GM23338 (cell line): ENCODE measurements around the gene U2AF1L4. TPM values are rescaled to one million over a fixed set of nuclear protein-coding genes. Genes with fewer than 3 reads are reported as not detected.

ENCODE experiments used
- ATAC-seq: fragments of 200-7000 bp; cut with Tn5 transposase; 3 replicates; pipeline ENCODE4 v1.9.1; 2020
- DNase-seq: peaks from one replicate; pipeline ENCODE4 v3.0.0-alpha.2; 2015; ENCODE audit warnings: low spot score
- H2AFZ ChIP-seq: fragments of 200-600 bp; sonication (generic); 2 replicates; pipeline ENCODE4 v1.8.0; 2016; ENCODE audit warnings: antibody characterized with exemption, mild to moderate bottlenecking, moderate library complexity
- H3F3A ChIP-seq: fragments of 200-600 bp; sonication (generic); replicated peaks from 2 replicates; pipeline ENCODE4 v1.8.0; 2017; ENCODE audit warnings: antibody characterized with exemption, mixed run types, low read depth
- H3K27ac ChIP-seq: fragments of 200-600 bp; sonication (generic); 2 replicates; pipeline ENCODE4 v1.6.1; 2016; ENCODE audit warnings: low read depth
- H3K27me3 ChIP-seq: fragments of 200-600 bp; sonication (generic); 2 replicates; pipeline ENCODE4 v1.8.0; 2016; ENCODE audit warnings: mild to moderate bottlenecking, mixed run types, moderate library complexity; ENCODE audit not compliant: insufficient read depth
- H3K36me3 ChIP-seq: fragments of 200-600 bp; sonication (generic); 2 replicates; pipeline ENCODE4 v1.8.0; 2016; ENCODE audit warnings: mild to moderate bottlenecking; ENCODE audit not compliant: insufficient read depth
- H3K4me1 ChIP-seq: fragments of 200-600 bp; sonication (generic); 2 replicates; pipeline ENCODE4 v1.8.0; 2016; ENCODE audit warnings: mild to moderate bottlenecking, moderate library complexity; ENCODE audit not compliant: insufficient read depth
- H3K4me2 ChIP-seq: fragments of 200-600 bp; sonication (generic); 2 replicates; pipeline ENCODE4 v1.7.1; 2017; ENCODE audit warnings: mixed run types
- H3K4me3 ChIP-seq: fragments of 200-600 bp; sonication (generic); 2 replicates; pipeline ENCODE4 v1.6.1; 2016; ENCODE audit warnings: mixed run types
- H3K79me2 ChIP-seq: fragments of 200-600 bp; sonication (generic); replicated peaks from 2 replicates; pipeline ENCODE4 v1.8.0; 2017; ENCODE audit warnings: mild to moderate bottlenecking; ENCODE audit not compliant: insufficient read depth
- H3K9me2 ChIP-seq: fragments of 200-600 bp; sonication (generic); 2 replicates; pipeline ENCODE4 v1.8.0; 2017; ENCODE audit not compliant: insufficient read depth
- H4K20me1 ChIP-seq: fragments of 200-600 bp; sonication (generic); replicated peaks from 2 replicates; pipeline ENCODE4 v1.8.0; 2017; ENCODE audit warnings: mild to moderate bottlenecking; ENCODE audit not compliant: insufficient read depth
- H3K27ac Mint-ChIP-seq: 2 replicates; pipeline ENCODE4 v1.8.0; 2020; ENCODE audit warnings: inconsistent platforms, mild to moderate bottlenecking, moderate library complexity, mixed read lengths
- H3K27me3 Mint-ChIP-seq: 3 replicates; pipeline ENCODE4 v1.8.0; 2022; ENCODE audit warnings: low read depth, mild to moderate bottlenecking, moderate library complexity, mixed read lengths, inconsistent platforms; ENCODE audit not compliant: insufficient read depth, poor library complexity
- H3K36me3 Mint-ChIP-seq: 3 replicates; pipeline ENCODE4 v1.8.0; 2021; ENCODE audit warnings: low read depth, mild to moderate bottlenecking, inconsistent platforms, moderate library complexity, mixed read lengths
- H3K4me1 Mint-ChIP-seq: 3 replicates; pipeline ENCODE4 v1.8.0; 2020; ENCODE audit warnings: mild to moderate bottlenecking, inconsistent platforms, mixed read lengths
- H3K4me3 Mint-ChIP-seq: 3 replicates; pipeline ENCODE4 v1.8.0; 2021; ENCODE audit warnings: moderate library complexity, mild to moderate bottlenecking, inconsistent platforms, mixed read lengths
- H3K9me3 Mint-ChIP-seq: 3 replicates; pipeline ENCODE4 v1.8.0; 2020; ENCODE audit warnings: moderate library complexity, mild to moderate bottlenecking, inconsistent platforms, mixed read lengths
- CREB1 ChIP-seq: fragments of 250-450 bp; sonication (Bioruptor Pico); IDR thresholded peaks from 2 replicates; pipeline ENCODE4 v1.5.0; 2020; ENCODE audit warnings: low read depth, mild to moderate bottlenecking, moderate library complexity
- JUNB ChIP-seq: IDR thresholded peaks from one replicate; pipeline ENCODE4 v1.6.1; 2016; ENCODE audit warnings: antibody characterized with exemption; ENCODE audit not compliant: unreplicated experiment
- POLR2AphosphoS5 ChIP-seq: IDR thresholded peaks from 2 replicates; pipeline ENCODE4 v1.6.1; 2016; ENCODE audit warnings: antibody characterized with exemption, low read depth
- STAT1 ChIP-seq: IDR thresholded peaks from one replicate; pipeline ENCODE4 v1.6.1; 2016; ENCODE audit warnings: antibody characterized with exemption; ENCODE audit not compliant: unreplicated experiment
- ZNF331 ChIP-seq: fragments of 250-450 bp; sonication (Bioruptor Pico); IDR thresholded peaks from 2 replicates; pipeline ENCODE4 v1.5.0; 2020; ENCODE audit warnings: low read depth, mild to moderate bottlenecking, moderate library complexity
- polyA plus RNA-seq: library from polyadenylated mRNA; unstranded; fragments of >200 nt; fragmentation: Nextera tagmentation; extraction: Ambion mirVana; gene quantifications from 2 replicates; pipeline ENCODE4 v1.2.1, GENCODE V29; 2016
- total RNA-seq: library from RNA; depleted of rRNA; stranded (reverse); fragments of >200 nt; shearing (Covaris generic); gene quantifications from 2 replicates; pipeline ENCODE4 v1.2.3, GENCODE V29; 2014
- TF ChIP-seq, protein P1 (sequence below): fragments of 250-450 bp; sonication (Bioruptor Pico); IDR thresholded peaks from 2 replicates; pipeline ENCODE4 v1.5.0; 2020; ENCODE audit warnings: mild to moderate bottlenecking, moderate library complexity
- TF ChIP-seq, protein P2 (sequence below), 2 experiments: fragments of 200-600 bp in 1 of 2; sonication (generic) in 1 of 2; conservative IDR thresholded peaks; 2 replicates each; pipeline versions ENCODE4 v1.5.1 to v1.6.1; 2016 to 2017; ENCODE audit warnings: antibody characterized with exemption in 2 of 2, low read depth in 2 of 2, mild to moderate bottlenecking in 2 of 2, moderate library complexity in 1 of 2

The U2AF1L4 gene
- total and polyA plus RNA-seq, 2 experiments from 2014 or later, result 13.1 to 23.7 TPM

DNA sequence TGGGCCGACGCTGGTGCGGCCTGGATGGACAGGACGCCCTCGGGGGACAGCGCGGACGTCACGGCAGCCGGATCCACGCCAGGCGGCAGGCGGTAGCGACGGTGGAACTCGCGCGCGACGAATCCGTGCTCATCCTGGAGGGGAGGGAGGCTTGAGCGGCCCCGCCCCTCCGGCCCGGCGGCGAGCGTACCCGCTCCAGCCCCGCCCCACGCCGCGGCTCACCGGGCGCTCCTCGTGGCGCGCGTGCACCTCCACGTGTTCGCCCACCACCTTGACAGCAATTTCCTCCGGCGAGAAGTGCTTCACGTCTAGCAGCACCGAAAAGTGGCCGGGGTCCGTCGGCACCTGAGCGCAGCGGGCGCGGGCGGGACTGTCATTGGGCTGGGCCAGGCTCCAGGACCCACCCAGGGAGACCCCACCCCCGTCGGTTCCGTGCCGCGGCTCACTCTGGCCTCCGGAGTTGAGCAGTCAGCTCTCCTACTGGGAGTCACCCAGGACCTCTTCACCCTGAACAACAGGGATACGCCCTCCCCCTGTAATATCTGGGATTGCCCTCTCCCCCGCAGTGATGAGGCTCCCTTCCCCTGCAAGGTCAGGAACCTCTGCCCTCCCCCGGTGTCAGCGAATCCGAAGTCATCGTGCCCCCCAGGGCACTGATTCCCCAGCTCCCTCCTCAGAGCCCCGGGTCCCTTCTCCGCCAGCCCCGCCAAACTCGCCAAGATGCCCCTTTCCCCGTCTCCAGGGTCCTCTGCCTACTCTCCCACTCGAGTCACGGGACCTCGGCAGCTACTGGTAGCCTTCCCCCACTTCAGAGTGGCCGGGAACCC, 10.5 kb upstream of the U2AF1L4 start (continued):
- TF ChIP-seq, protein P1, sequence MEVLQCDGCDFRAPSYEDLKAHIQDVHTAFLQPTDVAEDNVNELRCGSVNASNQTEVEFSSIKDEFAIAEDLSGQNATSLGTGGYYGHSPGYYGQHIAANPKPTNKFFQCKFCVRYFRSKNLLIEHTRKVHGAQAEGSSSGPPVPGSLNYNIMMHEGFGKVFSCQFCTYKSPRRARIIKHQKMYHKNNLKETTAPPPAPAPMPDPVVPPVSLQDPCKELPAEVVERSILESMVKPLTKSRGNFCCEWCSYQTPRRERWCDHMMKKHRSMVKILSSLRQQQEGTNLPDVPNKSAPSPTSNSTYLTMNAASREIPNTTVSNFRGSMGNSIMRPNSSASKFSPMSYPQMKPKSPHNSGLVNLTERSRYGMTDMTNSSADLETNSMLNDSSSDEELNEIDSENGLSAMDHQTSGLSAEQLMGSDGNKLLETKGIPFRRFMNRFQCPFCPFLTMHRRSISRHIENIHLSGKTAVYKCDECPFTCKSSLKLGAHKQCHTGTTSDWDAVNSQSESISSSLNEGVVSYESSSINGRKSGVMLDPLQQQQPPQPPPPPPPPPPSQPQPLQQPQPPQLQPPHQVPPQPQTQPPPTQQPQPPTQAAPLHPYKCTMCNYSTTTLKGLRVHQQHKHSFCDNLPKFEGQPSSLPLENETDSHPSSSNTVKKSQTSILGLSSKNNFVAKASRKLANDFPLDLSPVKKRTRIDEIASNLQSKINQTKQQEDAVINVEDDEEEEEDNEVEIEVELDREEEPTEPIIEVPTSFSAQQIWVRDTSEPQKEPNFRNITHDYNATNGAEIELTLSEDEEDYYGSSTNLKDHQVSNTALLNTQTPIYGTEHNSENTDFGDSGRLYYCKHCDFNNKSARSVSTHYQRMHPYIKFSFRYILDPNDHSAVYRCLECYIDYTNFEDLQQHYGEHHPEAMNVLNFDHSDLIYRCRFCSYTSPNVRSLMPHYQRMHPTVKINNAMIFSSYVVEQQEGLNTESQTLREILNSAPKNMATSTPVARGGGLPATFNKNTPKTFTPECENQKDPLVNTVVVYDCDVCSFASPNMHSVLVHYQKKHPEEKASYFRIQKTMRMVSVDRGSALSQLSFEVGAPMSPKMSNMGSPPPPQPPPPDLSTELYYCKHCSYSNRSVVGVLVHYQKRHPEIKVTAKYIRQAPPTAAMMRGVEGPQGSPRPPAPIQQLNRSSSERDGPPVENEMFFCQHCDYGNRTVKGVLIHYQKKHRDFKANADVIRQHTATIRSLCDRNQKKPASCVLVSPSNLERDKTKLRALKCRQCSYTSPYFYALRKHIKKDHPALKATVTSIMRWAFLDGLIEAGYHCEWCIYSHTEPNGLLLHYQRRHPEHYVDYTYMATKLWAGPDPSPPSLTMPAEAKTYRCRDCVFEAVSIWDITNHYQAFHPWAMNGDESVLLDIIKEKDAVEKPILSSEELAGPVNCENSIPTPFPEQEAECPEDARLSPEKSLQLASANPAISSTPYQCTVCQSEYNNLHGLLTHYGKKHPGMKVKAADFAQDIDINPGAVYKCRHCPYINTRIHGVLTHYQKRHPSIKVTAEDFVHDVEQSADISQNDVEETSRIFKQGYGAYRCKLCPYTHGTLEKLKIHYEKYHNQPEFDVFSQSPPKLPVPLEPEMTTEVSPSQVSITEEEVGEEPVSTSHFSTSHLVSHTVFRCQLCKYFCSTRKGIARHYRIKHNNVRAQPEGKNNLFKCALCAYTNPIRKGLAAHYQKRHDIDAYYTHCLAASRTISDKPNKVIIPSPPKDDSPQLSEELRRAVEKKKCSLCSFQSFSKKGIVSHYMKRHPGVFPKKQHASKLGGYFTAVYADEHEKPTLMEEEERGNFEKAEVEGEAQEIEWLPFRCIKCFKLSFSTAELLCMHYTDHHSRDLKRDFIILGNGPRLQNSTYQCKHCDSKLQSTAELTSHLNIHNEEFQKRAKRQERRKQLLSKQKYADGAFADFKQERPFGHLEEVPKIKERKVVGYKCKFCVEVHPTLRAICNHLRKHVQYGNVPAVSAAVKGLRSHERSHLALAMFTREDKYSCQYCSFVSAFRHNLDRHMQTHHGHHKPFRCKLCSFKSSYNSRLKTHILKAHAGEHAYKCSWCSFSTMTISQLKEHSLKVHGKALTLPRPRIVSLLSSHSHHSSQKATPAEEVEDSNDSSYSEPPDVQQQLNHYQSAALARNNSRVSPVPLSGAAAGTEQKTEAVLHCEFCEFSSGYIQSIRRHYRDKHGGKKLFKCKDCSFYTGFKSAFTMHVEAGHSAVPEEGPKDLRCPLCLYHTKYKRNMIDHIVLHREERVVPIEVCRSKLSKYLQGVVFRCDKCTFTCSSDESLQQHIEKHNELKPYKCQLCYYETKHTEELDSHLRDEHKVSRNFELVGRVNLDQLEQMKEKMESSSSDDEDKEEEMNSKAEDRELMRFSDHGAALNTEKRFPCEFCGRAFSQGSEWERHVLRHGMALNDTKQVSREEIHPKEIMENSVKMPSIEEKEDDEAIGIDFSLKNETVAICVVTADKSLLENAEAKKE (CRISPR knock-in tag), result no peak
- no peak for TF ChIP-seq JUNB
- TF ChIP-seq CREB1 (CRISPR knock-in tag), result no peak

DNA sequence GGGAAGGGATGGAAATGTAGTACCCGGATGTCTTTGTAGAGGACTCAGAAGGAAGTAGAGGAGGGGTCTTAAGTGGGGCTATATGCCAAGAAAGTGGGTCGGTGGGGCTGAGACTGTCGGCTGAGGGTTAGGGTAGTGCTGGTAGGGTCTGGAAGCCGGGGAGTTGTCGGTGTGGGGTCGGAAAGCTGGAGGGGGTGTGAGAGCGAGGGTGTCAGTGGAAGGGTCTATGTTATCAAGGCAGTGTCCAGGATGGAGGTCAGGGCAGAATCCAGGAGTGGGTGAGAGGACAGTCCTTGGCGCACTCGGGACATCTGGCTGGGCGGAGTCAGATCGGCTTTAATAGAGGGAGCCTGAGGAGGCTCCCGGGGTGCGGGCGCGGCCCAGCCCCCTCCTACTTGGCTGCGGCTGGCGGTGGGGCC, 9.9 kb upstream of the U2AF1L4 start:
- Histone ChIP-seq H3K36me3 (0 out of 2 replicates have a peak, but pooled peaks cover under 1% of the 10 kb centered on the region), H3K27ac (no peak overlapping the region), H4K20me1 (no peaks in the 10 kb centered on the region; the same call in 1 of the 2 replicates), H3F3A (0 out of 2 replicates have a peak, but pooled peaks cover 6% of the 10 kb centered on the region), H3K4me1 (peaks cover 4% of the 10 kb centered on the region), H3K27me3 (peaks cover 28% of the 10 kb centered on the region), H2AFZ (peak overlapping the region; percentile 90), H3K79me2 (peaks cover 13% of the 10 kb centered on the region), H3K4me2 (peak overlapping the region; percentile 93), H3K9me2 (no peaks in the 10 kb centered on the region), H3K4me3 (peak overlapping the region; percentile 94)
- ATAC-seq (peak; percentile 2; the same call in 2 of the 3 replicates), DNase-seq (peak; percentile 21)
- H3K27me3 Mint-ChIP-seq, result peaks cover 38% of the 10 kb centered on the region
- peak overlapping the region; percentile 69 for H3K4me3 Mint-ChIP-seq
- H3K4me1 Mint-ChIP-seq, result peaks cover 15% of the 10 kb centered on the region
- H3K36me3 Mint-ChIP-seq, result peaks cover 10% of the 10 kb centered on the region; the same call in 2 of the 3 replicates
- H3K27ac Mint-ChIP-seq, result no peak overlapping the region
- H3K9me3 Mint-ChIP-seq, result no peaks in the 10 kb centered on the region; the same call in 2 of the 3 replicates
- TF ChIP-seq STAT1, result no peak
- no peak for TF ChIP-seq POLR2AphosphoS5
- TF ChIP-seq, protein P2, sequence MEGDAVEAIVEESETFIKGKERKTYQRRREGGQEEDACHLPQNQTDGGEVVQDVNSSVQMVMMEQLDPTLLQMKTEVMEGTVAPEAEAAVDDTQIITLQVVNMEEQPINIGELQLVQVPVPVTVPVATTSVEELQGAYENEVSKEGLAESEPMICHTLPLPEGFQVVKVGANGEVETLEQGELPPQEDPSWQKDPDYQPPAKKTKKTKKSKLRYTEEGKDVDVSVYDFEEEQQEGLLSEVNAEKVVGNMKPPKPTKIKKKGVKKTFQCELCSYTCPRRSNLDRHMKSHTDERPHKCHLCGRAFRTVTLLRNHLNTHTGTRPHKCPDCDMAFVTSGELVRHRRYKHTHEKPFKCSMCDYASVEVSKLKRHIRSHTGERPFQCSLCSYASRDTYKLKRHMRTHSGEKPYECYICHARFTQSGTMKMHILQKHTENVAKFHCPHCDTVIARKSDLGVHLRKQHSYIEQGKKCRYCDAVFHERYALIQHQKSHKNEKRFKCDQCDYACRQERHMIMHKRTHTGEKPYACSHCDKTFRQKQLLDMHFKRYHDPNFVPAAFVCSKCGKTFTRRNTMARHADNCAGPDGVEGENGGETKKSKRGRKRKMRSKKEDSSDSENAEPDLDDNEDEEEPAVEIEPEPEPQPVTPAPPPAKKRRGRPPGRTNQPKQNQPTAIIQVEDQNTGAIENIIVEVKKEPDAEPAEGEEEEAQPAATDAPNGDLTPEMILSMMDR (conservative IDR thresholded peaks at IDR 0.05; ENCODE audit: low read depth in 2 of 2), result no peak
- no peak for TF ChIP-seq ZNF331 (CRISPR knock-in tag)
